ENCODE data around the gene ZKSCAN1. TPM values are rescaled to one million over a fixed set of nuclear protein-coding genes. Genes with fewer than 3 reads are reported as not detected.

ZKSCAN1 gene
- total RNA-seq, 1 donor: 41.3 TPM

Other genes with a start within 250 kb of the ZKSCAN1 start
- gene CYP3A4, start 231.4 kb upstream of the ZKSCAN1 start, total RNA-seq: not detected
- not detected for gene CYP3A43, start 187.6 kb upstream of the ZKSCAN1 start, total RNA-seq
- not detected for gene OR2AE1, start 138.6 kb upstream of the ZKSCAN1 start, total RNA-seq
- gene TRIM4, start 96.1 kb upstream of the ZKSCAN1 start, total RNA-seq: 23.2 TPM
- gene GJC3, start 86.0 kb upstream of the ZKSCAN1 start, total RNA-seq: 0.63 TPM
- gene AZGP1, start 39.6 kb upstream of the ZKSCAN1 start, total RNA-seq: not detected
- gene ZSCAN21, start 34.2 kb downstream of the ZKSCAN1 start, total RNA-seq: 2.0 TPM
- gene ZNF3, start 66.1 kb downstream of the ZKSCAN1 start, total RNA-seq: 37.4 TPM
- 18.4 TPM for gene COPS6, start 73.4 kb downstream of the ZKSCAN1 start, total RNA-seq
- 33.8 TPM for gene MCM7, start 85.8 kb downstream of the ZKSCAN1 start, total RNA-seq
- 2.8 TPM for gene AP4M1, start 86.0 kb downstream of the ZKSCAN1 start, total RNA-seq
- 16.1 TPM for gene TAF6, start 103.8 kb downstream of the ZKSCAN1 start, total RNA-seq
- 13.3 TPM for gene CNPY4, start 104.0 kb downstream of the ZKSCAN1 start, total RNA-seq
- 1.5 TPM for gene MBLAC1, start 111.4 kb downstream of the ZKSCAN1 start, total RNA-seq
- 102 TPM for gene LAMTOR4, start 133.3 kb downstream of the ZKSCAN1 start, total RNA-seq
- gene TRAPPC14, start 143.1 kb downstream of the ZKSCAN1 start, total RNA-seq: 19.1 TPM
- 1.8 TPM for gene GAL3ST4, start 153.0 kb downstream of the ZKSCAN1 start, total RNA-seq
- gene GPC2, start 161.8 kb downstream of the ZKSCAN1 start, total RNA-seq: 2.3 TPM
- gene STAG3, start 162.3 kb downstream of the ZKSCAN1 start, total RNA-seq: 6.7 TPM
- gene PVRIG, start 204.4 kb downstream of the ZKSCAN1 start, total RNA-seq: 13.9 TPM

Data from mononuclear cell (primary cell).